Islet of Langerhans (tissue), 1 donor: Measurements from ENCODE around the gene TPGS2.

ENCODE experiments used
- FAIRE-seq: peaks from one replicate; lab custom pipeline; 2011; peaks lifted over from hg19 to GRCh38; lab: Jason Lieb, UNC

TPGS2 gene

DNA sequence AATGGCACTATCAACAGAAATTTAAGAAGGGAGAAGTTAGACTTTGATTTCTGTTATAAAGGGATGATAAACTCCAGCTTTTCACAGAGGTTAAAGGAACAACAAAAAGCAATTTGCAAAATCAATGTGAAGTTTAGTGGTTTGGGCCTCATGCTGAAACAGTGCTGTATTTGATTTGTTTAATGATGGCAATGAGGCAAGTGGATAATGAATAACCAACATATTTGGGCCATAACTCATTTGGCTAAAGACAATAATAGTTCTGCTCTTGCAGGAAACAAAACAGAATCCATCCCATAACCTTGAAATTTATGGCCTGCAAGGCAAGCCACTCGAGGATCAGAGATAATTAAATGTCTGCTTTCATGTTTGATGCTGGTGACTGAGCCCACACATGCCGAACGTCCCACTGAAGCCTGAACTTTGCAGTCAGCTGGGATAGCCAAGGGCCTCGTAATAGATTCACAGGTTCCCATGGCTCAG, 56.5 kb downstream of the TPGS2 start:
- FAIRE-seq: no peak

GRCh38 chr18:36771245-36771644, 57.6 kb downstream of the TPGS2 start:
- no peak for FAIRE-seq

DNA sequence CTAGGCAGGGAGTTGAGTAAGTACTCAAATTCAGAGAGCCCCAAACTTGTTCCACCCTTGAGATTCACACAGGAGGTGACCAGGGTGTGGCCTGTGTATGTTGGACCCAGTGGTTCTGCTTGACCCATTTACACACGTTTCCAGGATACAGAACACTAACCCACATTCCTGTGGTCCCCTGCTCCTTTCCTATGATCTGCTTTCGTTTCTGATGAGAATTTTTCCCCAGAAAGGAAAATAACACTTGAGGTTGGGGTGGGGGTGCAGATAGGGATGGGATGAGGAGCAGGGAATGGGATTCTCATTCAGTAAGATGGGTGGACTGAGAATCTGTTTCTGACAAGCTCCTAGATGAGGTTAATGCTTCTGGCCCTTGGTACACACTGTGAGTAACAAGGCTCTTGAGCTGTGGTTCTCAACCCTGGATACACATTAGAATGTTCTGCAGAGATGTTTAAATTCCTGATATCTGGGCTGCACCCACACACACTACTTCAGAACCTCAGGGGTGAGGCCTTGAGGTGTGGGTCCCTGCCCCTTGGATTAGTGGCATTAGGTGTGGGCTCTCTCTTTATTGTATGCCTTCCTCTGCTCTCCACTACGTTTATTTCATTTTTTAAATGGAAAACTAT, 58.4 kb downstream of the TPGS2 start:
- FAIRE-seq: no peak

- FAIRE-seq: no peak
Measured at GRCh38 chr18:36769611-36770314, 59.0 kb downstream of the TPGS2 start.

DNA sequence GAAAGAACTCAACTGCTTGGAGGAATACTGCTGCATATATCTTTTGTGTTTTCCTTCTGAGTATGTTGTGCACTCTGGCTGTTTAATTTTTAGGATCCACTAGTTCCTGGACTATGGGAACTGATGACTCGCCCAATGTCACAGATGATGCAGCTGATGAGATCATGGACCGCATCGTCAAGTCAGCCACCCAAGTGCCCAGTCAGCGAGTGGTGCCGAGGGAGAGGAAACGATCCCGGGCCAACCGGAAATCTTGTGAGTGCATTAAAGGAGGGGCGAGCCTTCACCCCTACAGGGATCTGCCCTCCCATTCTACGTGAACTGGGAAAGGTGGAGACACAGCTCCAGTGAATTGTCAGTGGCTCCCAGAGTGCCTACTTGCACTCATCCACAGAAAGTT, 59.6 kb downstream of the TPGS2 start:
- FAIRE-seq: no peak

- no peak for FAIRE-seq
Measured at GRCh38 chr18:36766836-36767235, 62.0 kb downstream of the TPGS2 start.

GRCh38 chr18:36762965-36763364, 65.8 kb downstream of the TPGS2 start:
- FAIRE-seq: peak; percentile 53

DNA sequence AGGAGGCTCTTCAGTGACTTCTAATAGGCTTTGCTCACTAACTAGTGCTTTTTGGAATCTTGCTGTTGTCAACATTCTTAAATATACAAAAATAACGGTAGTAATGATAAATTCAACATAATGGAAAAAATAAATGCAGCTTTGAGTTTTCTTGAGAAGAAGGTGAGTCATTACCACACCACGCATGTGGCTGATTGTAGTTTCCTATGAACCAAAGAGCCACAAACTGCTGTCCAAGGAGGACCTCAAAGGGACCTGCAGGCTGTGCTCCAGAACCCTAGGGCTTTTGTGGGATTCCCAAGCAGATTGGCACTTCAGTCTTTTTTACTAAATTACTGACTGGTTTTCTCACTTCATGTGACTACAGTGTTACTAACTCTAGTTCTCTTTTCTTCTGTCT, 66.7 kb downstream of the TPGS2 start:
- FAIRE-seq: no peak

DNA sequence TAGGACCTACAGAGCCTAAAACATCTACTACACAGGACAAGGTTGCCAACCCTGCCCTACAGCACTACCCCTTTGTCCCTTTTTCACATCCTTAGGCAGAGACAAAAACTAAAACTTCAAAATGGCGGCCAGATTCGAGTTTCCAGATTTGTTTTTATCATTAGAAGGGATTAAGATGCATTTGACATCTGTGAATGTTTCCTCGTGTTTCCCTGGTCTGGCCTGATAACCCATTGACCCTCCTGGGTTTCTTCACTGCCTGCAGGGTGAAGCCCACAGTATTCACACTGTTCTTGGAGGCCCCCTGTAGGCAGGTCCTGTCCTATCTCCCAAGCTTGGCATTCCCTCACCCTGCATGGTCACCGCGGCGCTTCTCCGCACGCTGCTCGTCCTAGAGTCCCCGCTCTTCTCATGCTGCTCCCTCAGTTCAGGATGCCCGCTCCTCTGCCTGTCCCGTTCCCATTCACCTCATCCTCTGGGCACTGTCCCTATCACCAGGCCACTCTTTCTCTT, 67.6 kb downstream of the TPGS2 start:
- no peak for FAIRE-seq

- FAIRE-seq: no peak
Measured at GRCh38 chr18:36760598-36760997, 68.2 kb downstream of the TPGS2 start.

DNA sequence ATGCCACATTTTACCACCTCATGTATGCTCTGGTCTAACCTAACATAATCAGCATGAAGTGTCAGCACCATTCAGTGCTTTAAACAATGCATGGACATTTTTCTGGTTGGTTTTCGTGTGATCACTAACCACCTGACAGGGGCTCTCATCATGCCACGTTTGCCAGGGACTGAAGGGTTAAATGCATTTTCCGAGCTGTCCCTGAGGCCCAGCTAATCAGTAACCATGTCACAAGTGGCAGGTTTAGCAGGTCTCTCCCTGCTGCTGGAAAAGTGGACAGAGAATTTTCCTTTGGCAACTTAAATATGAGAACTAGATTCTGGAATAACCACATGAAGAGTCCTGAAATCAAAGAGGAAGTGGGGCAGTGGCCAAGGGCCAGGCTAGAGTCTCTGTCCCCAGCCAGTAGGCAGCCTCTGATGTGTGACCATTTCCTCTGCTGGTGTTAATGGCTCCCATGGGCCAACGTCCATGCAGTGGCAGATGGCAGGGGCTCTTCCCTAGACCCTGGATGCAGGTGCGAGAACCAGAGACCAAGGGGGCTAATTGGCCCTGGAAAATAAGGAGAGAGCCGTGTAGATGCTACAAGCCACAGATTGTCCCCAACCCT, 69.5 kb downstream of the TPGS2 start:
- FAIRE-seq: no peak

DNA sequence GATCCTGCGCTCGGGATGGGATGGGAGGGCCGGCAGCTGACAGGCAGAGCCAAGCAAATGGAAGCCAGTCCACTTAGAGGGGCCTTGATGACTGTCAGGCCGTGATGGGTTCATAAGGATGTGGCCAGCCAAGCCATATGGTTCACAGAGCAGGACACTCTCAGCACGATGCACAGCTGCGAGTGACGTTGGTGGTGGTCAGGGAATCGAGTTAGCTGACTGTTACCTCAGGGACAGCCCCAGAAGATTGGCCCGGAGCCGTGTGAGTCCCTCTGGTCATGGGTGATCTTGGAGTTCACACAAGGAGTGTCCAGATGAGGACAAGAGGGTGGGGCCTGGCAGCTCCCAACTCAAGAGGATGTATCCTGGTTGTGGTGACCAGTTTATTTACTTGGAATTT, 70.2 kb downstream of the TPGS2 start:
- no peak for FAIRE-seq

DNA sequence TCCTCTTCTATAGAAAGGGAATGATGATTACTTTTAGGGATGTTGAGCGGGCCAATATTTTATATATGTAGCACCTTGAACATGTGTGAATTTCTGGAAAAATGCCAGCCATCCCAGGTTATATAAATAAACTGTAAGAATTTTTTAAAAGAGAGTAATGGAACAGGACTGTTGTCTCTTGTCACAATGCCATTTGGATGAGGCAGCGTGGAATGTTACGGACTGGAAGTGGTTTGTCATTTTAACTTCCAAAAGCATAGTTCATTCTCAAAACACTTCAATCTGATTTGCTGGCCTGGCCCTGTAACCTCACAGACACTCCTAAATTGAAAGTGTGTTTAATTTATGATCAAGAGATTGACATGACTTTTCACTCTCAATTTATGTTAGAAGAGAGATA, 70.8 kb downstream of the TPGS2 start:
- FAIRE-seq: no peak

DNA sequence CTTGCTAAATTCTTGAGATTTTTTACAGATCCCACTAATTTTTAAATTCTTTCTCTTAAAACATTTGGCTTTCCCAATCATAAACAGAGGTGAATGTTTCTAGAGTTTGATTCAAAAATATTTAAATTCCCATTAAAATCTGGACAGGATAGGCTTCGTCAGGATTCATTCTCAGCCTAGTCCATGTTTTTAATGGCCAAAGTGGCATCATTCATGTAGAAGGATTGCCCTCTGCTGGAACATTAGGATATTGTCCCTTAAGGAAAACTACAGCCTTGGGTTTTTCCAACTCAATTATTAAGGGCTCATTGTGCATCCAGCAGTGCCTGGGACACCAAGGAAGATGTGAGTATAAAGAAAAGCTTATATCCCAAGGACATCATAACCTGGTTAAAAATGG, 71.7 kb downstream of the TPGS2 start:
- FAIRE-seq: peak; percentile 94

- no peak for FAIRE-seq
Measured at GRCh38 chr18:36756242-36756641, 72.6 kb downstream of the TPGS2 start.

DNA sequence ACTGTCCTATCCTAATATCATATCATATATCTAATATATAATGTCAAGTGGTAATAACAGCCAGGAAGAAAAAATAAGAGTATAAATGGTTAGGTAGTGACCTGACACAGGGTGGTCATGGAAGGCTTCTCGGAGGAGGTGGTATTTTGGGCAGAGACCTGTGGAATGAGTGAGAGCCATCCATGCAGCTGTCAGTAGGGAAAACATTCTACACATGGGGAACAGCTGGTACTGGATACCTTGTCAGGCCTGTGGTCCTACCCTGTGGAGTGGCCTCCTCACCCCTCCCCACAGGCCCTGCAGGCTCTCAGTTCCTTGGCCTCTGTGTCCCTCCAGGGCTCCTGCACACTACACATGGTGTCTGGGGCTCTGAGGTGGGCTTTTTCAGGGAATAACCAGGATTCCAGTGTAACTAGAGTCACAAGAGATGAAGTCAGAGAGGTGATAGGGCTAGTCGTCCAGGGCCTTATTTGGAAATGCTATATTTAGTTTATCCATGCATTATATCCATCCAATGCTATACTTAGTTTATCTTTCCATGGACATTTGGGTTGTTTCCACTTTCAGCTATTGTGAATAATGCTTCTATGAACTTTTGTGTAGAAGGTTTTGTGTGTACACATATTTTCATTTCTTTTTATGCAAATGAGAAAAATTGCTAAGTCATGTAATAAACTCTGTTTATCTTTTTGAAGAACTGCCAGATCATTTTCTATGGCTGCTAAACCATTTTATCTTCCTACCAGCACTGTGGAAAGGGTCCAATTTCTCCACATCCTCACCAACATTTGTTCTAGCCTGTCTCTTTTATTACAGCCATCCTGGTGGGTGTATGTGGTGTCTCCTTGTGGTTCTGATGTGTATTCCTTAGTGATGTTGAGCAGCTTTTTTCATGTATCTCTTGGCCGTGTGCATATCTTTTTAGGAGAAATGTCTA, 75.6 kb downstream of the TPGS2 start:
- FAIRE-seq: no peak

DNA sequence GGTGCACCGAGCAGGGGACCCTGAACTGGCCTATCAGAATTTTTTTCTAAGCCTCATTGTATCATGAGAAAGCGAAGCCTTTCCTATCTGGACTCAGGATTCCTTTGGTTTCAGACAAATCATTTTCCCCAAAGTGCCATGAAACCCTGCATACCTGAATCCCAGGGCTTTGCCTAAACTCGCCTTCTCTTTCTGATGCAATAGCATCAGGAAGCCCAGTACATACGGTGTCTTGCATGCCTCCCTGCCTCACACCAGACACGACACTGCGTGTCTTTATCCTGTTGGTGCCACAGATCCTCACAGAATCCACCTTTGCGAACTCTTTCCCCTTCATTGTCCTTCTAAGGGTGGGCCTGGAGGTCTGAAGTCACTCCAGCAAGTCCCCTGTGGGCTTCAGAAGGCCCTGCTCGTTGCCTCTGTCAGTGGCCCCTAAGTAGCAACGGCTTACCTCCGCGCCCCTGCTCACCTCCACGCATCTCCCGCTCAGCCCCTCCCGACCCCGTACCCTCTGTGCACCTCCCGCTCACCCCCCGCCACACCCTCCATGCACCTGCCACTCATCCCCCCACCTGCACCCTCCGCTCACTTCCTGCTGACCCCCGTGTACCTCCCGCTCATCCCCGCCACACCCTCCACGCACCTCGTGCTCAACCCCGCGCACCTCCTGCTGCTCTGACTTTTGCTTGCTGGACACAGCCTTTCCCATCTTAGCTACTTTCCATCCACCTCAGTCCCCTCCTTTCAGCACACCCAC, 83.4 kb downstream of the TPGS2 start:
- no peak for FAIRE-seq

GRCh38 chr18:36744261-36744876, 84.4 kb downstream of the TPGS2 start:
- no peak for FAIRE-seq
